Measurements from ENCODE around the gene SOX18. TPM values are rescaled to one million over a fixed set of nuclear protein-coding genes. Genes with fewer than 3 reads are reported as not detected.

The SOX18 gene
- total and polyA plus RNA-seq, 2 of the 8 experiments (the other 6 are each of a cell fraction or from before 2014, with no cell fraction given), result 0.09 TPM; not detected in 1

DNA sequence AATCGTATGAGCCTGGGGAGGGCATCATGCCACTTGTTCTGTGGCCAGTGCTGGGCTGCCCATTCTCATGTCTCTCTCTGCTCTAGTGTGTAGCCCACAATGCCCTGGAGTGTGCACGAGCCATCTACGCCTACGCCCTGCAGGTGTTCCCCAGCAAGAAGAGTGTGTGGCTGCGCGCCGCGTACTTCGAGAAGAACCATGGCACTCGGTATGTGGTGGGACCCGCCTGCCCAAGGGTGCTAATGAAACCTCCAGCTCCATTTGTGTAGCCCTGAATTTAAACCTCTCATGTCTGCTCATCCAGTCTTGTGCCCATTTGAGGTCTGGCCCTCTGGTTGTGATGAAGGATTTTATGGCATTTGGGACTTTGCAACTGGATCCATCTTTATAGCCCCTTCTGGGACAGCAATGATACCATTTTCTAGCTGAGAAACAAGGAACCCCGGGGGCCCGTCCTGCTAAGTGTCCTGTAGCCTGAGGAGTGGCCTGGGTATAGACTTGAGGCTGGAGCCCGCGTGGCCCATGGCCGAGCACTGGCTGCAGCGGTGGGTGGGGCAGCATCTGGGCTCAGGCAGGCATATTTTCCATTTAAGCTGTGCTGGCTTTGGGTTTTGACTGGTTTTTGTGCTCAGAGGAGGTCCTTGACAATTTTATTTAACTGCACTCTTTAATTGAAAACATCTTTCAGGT lies 26.6 kb downstream of the SOX18 start:
- H2AFZ ChIP-seq (ENCODE audit: low read length), result no peak overlapping the region
- H3K9ac ChIP-seq (replicated peaks in 1 of 4; ENCODE audit: extremely low read depth in 1 of 4, low read depth in 3 of 4, low read length in 3 of 4), result no peak overlapping the region
- no peak overlapping the region for H4K5ac ChIP-seq (ENCODE audit: insufficient read length, low read depth, low read length)
- H3K9me3 ChIP-seq (ENCODE audit: insufficient read depth in 2 of 2, low read depth in 1 of 2, low read length in 1 of 2), result no peaks in the 10 kb centered on the region
- H3K4ac ChIP-seq (replicated peaks; ENCODE audit: insufficient read length, low read depth, low read length), result no peak overlapping the region
- no peak overlapping the region for H3K23ac ChIP-seq (ENCODE audit: insufficient read length)
- H4K91ac ChIP-seq (replicated peaks; ENCODE audit: insufficient read length, low read length), result no peak overlapping the region
- H3K23me2 ChIP-seq (ENCODE audit: low read depth, low read length), result 0 out of 2 replicates have a peak, but pooled peaks cover 4% of the 10 kb centered on the region
- no peak for FAIRE-seq
- no peak for DNase-seq (ENCODE audit: low read depth in 1 of 2, low spot score in 2 of 2)
- no peak overlapping the region for H2BK20ac ChIP-seq (ENCODE audit: low read length)
- no peaks in the 10 kb centered on the region for H3K4me1 ChIP-seq (replicated peaks in 1 of 4; ENCODE audit: control insufficient read depth in 3 of 4, insufficient read depth in 4 of 4, low read length in 3 of 4)
- H2AK5ac ChIP-seq (ENCODE audit: low read depth, low read length), result no peak overlapping the region
- H3K27me3 ChIP-seq (replicated peaks in 1 of 4; ENCODE audit: control insufficient read depth in 3 of 4, extremely low read depth in 1 of 4, insufficient read depth in 3 of 4, low read length in 3 of 4), result no peaks in the 10 kb centered on the region
- CTCF ChIA-PET (ENCODE audit: partially characterized antibody), result no interaction called here
- H2BK120ac ChIP-seq (replicated peaks; ENCODE audit: low read depth, low read length), result no peak overlapping the region
- WGBS, 2 experiments (ENCODE audit: extremely low coverage in 1 of 2, insufficient coverage in 1 of 2, insufficient read length in 1 of 2, insufficient replicate concordance in 2 of 2, low coverage in 1 of 2, low lambda C conversion rate in 2 of 2, missing lambda C conversion rate in 1 of 2), result 96% methylated on average over 17 of the region's 17 CpGs; no CpG with 5 or more reads in 1 of the 2 experiments
- no peak overlapping the region for H2BK12ac ChIP-seq (ENCODE audit: low read depth, low read length)
- no peak overlapping the region for H3K4me2 ChIP-seq (ENCODE audit: insufficient read depth in 1 of 2, low read depth in 2 of 2, low read length in 2 of 2)
- no peak overlapping the region for H3K18ac ChIP-seq (ENCODE audit: extremely low read depth, low read length)
- H3K14ac ChIP-seq (ENCODE audit: insufficient read length), result no peak overlapping the region
- no peak overlapping the region for H3K27ac ChIP-seq (ENCODE audit: low read depth, low read length)
- H4K20me1 ChIP-seq (replicated peaks in 1 of 2; ENCODE audit: control insufficient read depth in 1 of 2, insufficient read depth in 2 of 2, low read length in 2 of 2), result peaks cover 3 to 21% of the 10 kb centered on the region in 2 experiments
- peaks cover 10% of the 10 kb centered on the region for H3K79me1 ChIP-seq (ENCODE audit: low read depth, low read length)
- no peaks in the 10 kb centered on the region for H3K79me2 ChIP-seq (ENCODE audit: control insufficient read depth in 1 of 2, insufficient read depth in 2 of 2, low read length in 2 of 2)
- H4K8ac ChIP-seq (ENCODE audit: extremely low read depth, insufficient read depth, low read length), result no peak overlapping the region; the same call in 1 of the 2 replicates
- POLR2A ChIA-PET (ENCODE audit: partially characterized antibody), result interaction anchor here (1.5 kb wide), 1 partner anchor 10 kb away, joined by 5 read pairs; no protein-coding TSS in a partner anchor
- H3K36me3 ChIP-seq (ENCODE audit: control insufficient read depth in 2 of 4, insufficient read depth in 4 of 4, low read length in 3 of 4), result peaks cover 22 to 52% (median 48%) of the 10 kb centered on the region in 4 experiments
- H2BK15ac ChIP-seq (ENCODE audit: low read length), result no peak overlapping the region
- H3K4me3 ChIP-seq (ENCODE audit: extremely low read depth in 1 of 4, insufficient read depth in 2 of 4, low read depth in 3 of 4, low read length in 4 of 4), result no peak overlapping the region
- no peak overlapping the region for H3K56ac ChIP-seq (replicated peaks; ENCODE audit: insufficient read length, low read depth, low read length)
- H2BK5ac ChIP-seq (ENCODE audit: low read depth, low read length), result no peak overlapping the region
- no peak for TF ChIP-seq RFX5 (IDR thresholded peaks at IDR 0.05; ENCODE audit: borderline replicate concordance, low read depth, low read length)
- no peak for TF ChIP-seq CHD2 (IDR thresholded peaks at IDR 0.05; ENCODE audit: low read length)
- TF ChIP-seq BACH1 (IDR thresholded peaks at IDR 0.05; ENCODE audit: low read length), result no peak
- no peak for TF ChIP-seq POU5F1 (IDR thresholded peaks at IDR 0.05; ENCODE audit: low read depth, low read length)
- no peak for TF ChIP-seq E2F6 (IDR thresholded peaks at IDR 0.05)

Data from H1 (cell line).